Karpas-422 (cell line): ENCODE results near the gene SSBP3. TPM values are rescaled to one million over a fixed set of nuclear protein-coding genes. Genes with fewer than 3 reads are reported as not detected.

Source experiments
- DNase-seq: peaks from one replicate; pipeline ENCODE4 v3.0.0-alpha.2; 2015
- H2AFZ ChIP-seq: fragments of 200-600 bp; sonication (generic); 2 replicates; pipeline ENCODE4 v1.6.1; 2014; ENCODE audit warnings: antibody characterized with exemption, low read length, mixed read lengths
- H3K27ac ChIP-seq: fragments of 200-600 bp; sonication (generic); 2 replicates; pipeline ENCODE4 v1.5.1; 2014; ENCODE audit warnings: mild to moderate bottlenecking, low read length, moderate library complexity
- H3K27me3 ChIP-seq: fragments of 200-600 bp; sonication (generic); 2 replicates; pipeline ENCODE4 v1.6.1; 2014; ENCODE audit warnings: low read length, mixed read lengths
- H3K36me3 ChIP-seq: fragments of 200-600 bp; sonication (generic); 2 replicates; pipeline ENCODE4 v1.6.1; 2014; ENCODE audit warnings: low read length, mixed read lengths; ENCODE audit not compliant: insufficient read depth
- H3K4me1 ChIP-seq: fragments of 200-600 bp; sonication (generic); 2 replicates; pipeline ENCODE4 v1.6.1; 2014; ENCODE audit warnings: mild to moderate bottlenecking, low read length, mixed read lengths
- H3K4me2 ChIP-seq: fragments of 200-600 bp; sonication (generic); 2 replicates; pipeline ENCODE4 v1.6.1; 2014; ENCODE audit warnings: low read length, low read depth, mild to moderate bottlenecking; ENCODE audit not compliant: poor library complexity, severe bottlenecking
- H3K4me3 ChIP-seq: fragments of 200-600 bp; sonication (generic); 2 replicates; pipeline ENCODE4 v1.5.1; 2014; ENCODE audit warnings: mild to moderate bottlenecking, antibody characterized with exemption, low read length, mixed read lengths
- H3K79me2 ChIP-seq: fragments of 200-600 bp; sonication (generic); 2 replicates; pipeline ENCODE4 v1.6.1; 2014; ENCODE audit warnings: mild to moderate bottlenecking, low read length, mixed read lengths
- H3K9ac ChIP-seq: fragments of 200-600 bp; sonication (generic); 2 replicates; pipeline ENCODE4 v1.6.0; 2014; ENCODE audit warnings: low read length
- H3K9me2 ChIP-seq: fragments of 200-600 bp; sonication (generic), shearing (Covaris generic); replicated peaks from 2 replicates; pipeline ENCODE4 v1.6.0; 2014; ENCODE audit warnings: mild to moderate bottlenecking, low read length, moderate library complexity; ENCODE audit not compliant: insufficient read depth
- H3K9me3 ChIP-seq: fragments of 300-700, 200-600 bp; sonication (generic); 2 replicates; pipeline ENCODE4 v1.6.1; 2014; ENCODE audit warnings: low read length, mixed read lengths
- H4K20me1 ChIP-seq: fragments of 200-600 bp; sonication (generic); 2 replicates; pipeline ENCODE4 v1.6.1; 2014; ENCODE audit warnings: mild to moderate bottlenecking, antibody characterized with exemption, low read length, low read depth; ENCODE audit not compliant: insufficient read depth
- total RNA-seq: library from RNA; depleted of rRNA; stranded (reverse); fragments of >200 nt; shearing (Covaris generic); gene quantifications from 2 replicates; pipeline ENCODE4 v1.2.3, GENCODE V29; 2014; ENCODE audit warnings: low replicate concordance

SSBP3 gene
- total RNA-seq, 1 experiment from 2014 or later = 4.7 TPM

GRCh38 chr1:54199765-54200518 is 206.3 kb downstream of the SSBP3 start, which contains the start of the genes CYB5RL and MRPL37:
Gene CYB5RL, minus strand, starts transcription at chr1:54200030. Its CDS starts 4,414 bp downstream, at chr1:54195616.
Gene MRPL37, plus strand, starts transcription at chr1:54200167. Its CDS starts 77 bp downstream, at chr1:54200244.
- Histone ChIP-seq H3K4me2 (peak within 1 kb of the TSS; percentile 88), H3K36me3 (peaks cover 6% of the 10 kb centered on the region; the same call in 1 of the 2 replicates), H3K4me1 (peaks cover 22% of the 10 kb centered on the region), H3K9me3 (no peaks in the 10 kb centered on the region), H3K4me3 (peak within 1 kb of the TSS; percentile 99), H2AFZ (peak within 1 kb of the TSS; percentile 81; the same call in 1 of the 2 replicates), H3K27ac (no peak within 1 kb of the TSS), H3K79me2 (peaks cover 57% of the 10 kb centered on the region), H3K27me3 (no peaks in the 10 kb centered on the region), H3K9me2 (no peaks in the 10 kb centered on the region), H4K20me1 (peaks cover 15% of the 10 kb centered on the region; the same call in 1 of the 2 replicates), H3K9ac (peak within 1 kb of the TSS; percentile 94)
- DNase-seq = peak; percentile 98

GRCh38 chr1:54199151-54199764 is 206.9 kb downstream of the SSBP3 start:
- Histone ChIP-seq H3K36me3 (no peaks in the 10 kb centered on the region), H3K4me1 (peaks cover 22% of the 10 kb centered on the region), H2AFZ (peak overlapping the region; percentile 81; the same call in 1 of the 2 replicates), H3K27me3 (no peaks in the 10 kb centered on the region), H3K4me3 (peak overlapping the region; percentile 99), H3K4me2 (peak overlapping the region; percentile 88), H3K27ac (no peak overlapping the region), H3K79me2 (peaks cover 51% of the 10 kb centered on the region), H3K9me3 (no peaks in the 10 kb centered on the region), H3K9ac (peak overlapping the region; percentile 94), H4K20me1 (peaks cover 11% of the 10 kb centered on the region; the same call in 1 of the 2 replicates), H3K9me2 (no peaks in the 10 kb centered on the region)
- DNase-seq = peak; percentile 47

DNA sequence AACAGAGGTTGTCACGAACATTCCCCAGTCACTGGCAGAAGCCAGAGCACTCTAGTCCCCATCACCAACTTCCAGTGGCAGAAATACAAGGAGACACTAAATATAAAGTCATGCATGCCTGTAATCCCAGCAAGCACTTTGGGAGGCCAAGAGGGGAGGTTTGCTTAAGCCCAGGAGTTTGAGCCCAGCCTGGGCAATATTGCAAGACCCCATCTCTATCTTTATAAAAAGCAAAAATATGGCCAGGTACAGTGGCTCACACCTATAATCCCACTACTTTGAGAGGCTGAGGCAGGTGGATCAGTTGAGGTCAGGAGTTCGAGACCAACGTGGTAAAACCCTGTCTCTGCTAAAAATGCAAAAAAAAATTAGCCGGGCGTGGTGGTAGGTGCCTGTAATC is 212.7 kb downstream of the SSBP3 start:
- H3K9me3 ChIP-seq = no peaks in the 10 kb centered on the region
- no peak overlapping the region for H3K4me2 ChIP-seq
- no peaks in the 10 kb centered on the region for H3K4me1 ChIP-seq
- H3K9ac ChIP-seq = no peak overlapping the region
- H3K36me3 ChIP-seq = peaks cover 4% of the 10 kb centered on the region; the same call in 1 of the 2 replicates
- H3K27ac ChIP-seq = no peak overlapping the region
- H3K27me3 ChIP-seq = no peaks in the 10 kb centered on the region
- H2AFZ ChIP-seq = no peak overlapping the region
- no peaks in the 10 kb centered on the region for H4K20me1 ChIP-seq
- no peak overlapping the region for H3K4me3 ChIP-seq
- H3K79me2 ChIP-seq = no peaks in the 10 kb centered on the region
- no peaks in the 10 kb centered on the region for H3K9me2 ChIP-seq
- DNase-seq = no peak

- Histone ChIP-seq H3K36me3 (peaks cover 6% of the 10 kb centered on the region; the same call in 1 of the 2 replicates), H3K27me3 (no peaks in the 10 kb centered on the region), H3K4me2 (no peak overlapping the region), H3K79me2 (no peaks in the 10 kb centered on the region), H3K9me3 (no peaks in the 10 kb centered on the region), H3K9ac (no peak overlapping the region), H4K20me1 (no peaks in the 10 kb centered on the region), H3K4me3 (no peak overlapping the region), H3K4me1 (no peaks in the 10 kb centered on the region), H3K27ac (no peak overlapping the region), H2AFZ (no peak overlapping the region), H3K9me2 (no peaks in the 10 kb centered on the region)
- no peak for DNase-seq
These were observed 214.7 kb downstream of the SSBP3 start for GRCh38 chr1:54191525-54191924.

DNA sequence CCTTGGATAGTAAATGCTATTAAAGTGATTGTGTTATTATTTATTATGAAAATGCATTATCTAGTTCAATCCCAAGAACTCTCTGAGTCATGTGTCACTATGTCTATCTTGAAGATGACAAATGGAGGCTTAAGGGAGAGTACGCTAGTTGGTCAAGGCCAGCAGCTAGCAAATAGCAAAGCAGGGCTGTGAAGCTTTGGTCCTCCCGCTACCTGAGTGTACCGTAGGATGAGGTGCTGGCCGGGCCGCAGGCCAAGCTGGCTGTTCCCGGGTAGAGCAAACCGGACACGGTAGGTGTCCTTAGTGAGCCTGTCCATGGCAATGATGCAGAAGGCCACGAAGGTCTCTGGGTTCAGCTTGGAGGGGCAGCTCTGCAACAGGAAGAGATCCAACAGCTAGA is 215.7 kb downstream of the SSBP3 start:
- Histone ChIP-seq H3K36me3 (peaks cover 12% of the 10 kb centered on the region; the same call in 1 of the 2 replicates), H3K9ac (no peak overlapping the region), H3K27ac (no peak overlapping the region)

DNA sequence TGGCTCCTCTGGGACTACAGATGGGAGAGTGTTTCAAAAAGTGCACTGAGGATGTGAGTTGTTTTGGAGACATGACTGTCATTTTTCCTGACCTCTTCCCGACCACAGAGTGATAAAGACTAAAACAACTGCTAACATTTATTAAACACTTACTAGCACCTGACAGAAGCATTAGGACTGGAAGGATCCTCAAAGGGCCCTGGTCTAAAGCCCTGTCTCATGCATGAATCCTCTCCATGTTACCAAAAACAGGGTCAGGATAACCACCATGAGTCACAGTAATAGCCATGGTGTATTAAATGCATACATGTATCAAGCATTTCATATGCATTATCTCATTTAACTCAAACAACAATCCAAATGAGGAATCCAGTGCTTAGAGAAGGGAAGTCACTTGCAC is 217.9 kb downstream of the SSBP3 start:
- Histone ChIP-seq H4K20me1 (no peaks in the 10 kb centered on the region), H3K27ac (no peak overlapping the region), H3K36me3 (peaks cover 12% of the 10 kb centered on the region; the same call in 1 of the 2 replicates), H3K9me3 (no peaks in the 10 kb centered on the region), H3K4me1 (no peaks in the 10 kb centered on the region), H3K4me3 (no peak overlapping the region), H3K79me2 (no peaks in the 10 kb centered on the region), H3K27me3 (no peaks in the 10 kb centered on the region), H3K4me2 (no peak overlapping the region), H3K9ac (no peak overlapping the region), H2AFZ (no peak overlapping the region), H3K9me2 (no peaks in the 10 kb centered on the region)
- DNase-seq = no peak

More for the DNA sequence above, 215.7 kb downstream of the SSBP3 start:
- H3K9me2 ChIP-seq = no peaks in the 10 kb centered on the region
- no peak overlapping the region for H2AFZ ChIP-seq
- no peak overlapping the region for H3K4me3 ChIP-seq
- no peak overlapping the region for H3K4me2 ChIP-seq
- no peaks in the 10 kb centered on the region for H3K79me2 ChIP-seq
- no peaks in the 10 kb centered on the region for H3K9me3 ChIP-seq
- no peaks in the 10 kb centered on the region for H4K20me1 ChIP-seq
- no peaks in the 10 kb centered on the region for H3K4me1 ChIP-seq
- H3K27me3 ChIP-seq = no peaks in the 10 kb centered on the region
- no peak for DNase-seq

GRCh38 chr1:54186056-54186455 is 220.1 kb downstream of the SSBP3 start:
- Histone ChIP-seq H3K36me3 (peaks cover 8% of the 10 kb centered on the region; the same call in 1 of the 2 replicates), H3K27me3 (no peaks in the 10 kb centered on the region), H4K20me1 (no peaks in the 10 kb centered on the region), H3K4me2 (no peak overlapping the region), H3K27ac (no peak overlapping the region), H2AFZ (no peak overlapping the region), H3K9me2 (no peaks in the 10 kb centered on the region), H3K4me3 (no peak overlapping the region), H3K9me3 (no peaks in the 10 kb centered on the region), H3K4me1 (peaks cover 4% of the 10 kb centered on the region), H3K79me2 (no peaks in the 10 kb centered on the region), H3K9ac (no peak overlapping the region)
- DNase-seq = no peak

DNA sequence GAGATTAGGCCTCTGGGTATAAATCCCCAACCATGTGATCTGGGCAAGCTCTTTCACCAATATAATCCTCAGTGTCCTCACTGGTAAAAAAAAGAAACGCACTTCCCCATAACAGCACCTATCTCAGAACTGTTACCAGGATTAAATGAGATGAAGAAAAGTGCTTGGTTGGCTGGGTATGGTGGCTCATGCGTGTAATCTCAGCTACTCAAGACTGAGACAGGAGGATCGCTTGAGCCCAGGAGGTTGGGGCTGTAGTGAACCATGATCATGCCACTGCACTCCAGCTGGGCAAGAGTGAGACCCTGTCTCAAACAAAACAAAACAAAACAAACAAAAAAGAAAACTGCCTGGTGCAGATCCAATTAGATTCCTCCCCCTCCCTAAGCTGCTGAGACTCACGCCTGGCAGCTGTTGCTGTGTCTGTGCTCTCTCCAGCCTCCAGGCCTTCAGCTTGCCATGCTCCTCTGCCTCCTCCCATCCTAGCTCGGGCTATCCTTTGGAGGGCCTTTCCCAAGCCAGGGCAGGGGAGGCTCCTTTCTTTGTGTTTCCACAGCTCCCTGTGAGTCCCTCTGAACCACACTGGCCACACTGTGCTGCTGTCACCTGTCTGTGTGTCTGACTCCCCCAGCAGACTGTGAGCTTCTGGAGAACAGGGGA is 225.4 kb downstream of the SSBP3 start:
- Histone ChIP-seq H3K27ac (peak overlapping the region; percentile 39; the same call in 1 of the 2 replicates), H3K36me3 (no peaks in the 10 kb centered on the region), H3K4me3 (no peak overlapping the region), H2AFZ (no peak overlapping the region), H3K79me2 (no peaks in the 10 kb centered on the region), H3K9me3 (no peaks in the 10 kb centered on the region), H3K9ac (no peak overlapping the region), H3K27me3 (no peaks in the 10 kb centered on the region), H4K20me1 (no peaks in the 10 kb centered on the region), H3K9me2 (no peaks in the 10 kb centered on the region), H3K4me2 (no peak overlapping the region), H3K4me1 (peaks cover 10% of the 10 kb centered on the region)
- DNase-seq = peak; percentile 58
